Activated naive CD4-positive, alpha-beta T cell treated with anti-CD3 and anti-CD28 coated beads, Interleukin-2, amount 50 U/mL, for 72 hours (primary cell): Measurements from ENCODE around the gene TPD52L2. TPM values are rescaled to one million over a fixed set of nuclear protein-coding genes. Genes with fewer than 3 reads are reported as not detected.
"Not testable (repeated sequence)": the region's sequence is repeated elsewhere in the genome, so short reads cannot be mapped to it uniquely, and the experiment has no call there.

Experiments used
- ATAC-seq, 2 donors: fragments of 150-1000 bp; cut with Tn5 transposase; 2 replicates each; pipeline ENCODE4 v1.10.0; 2021; ENCODE audit warnings: mild to moderate bottlenecking in 2 of 2, moderate library complexity in 2 of 2
- DNase-seq, 2 donors: peaks; one replicate each; pipeline ENCODE4 v3.0.0; 2021 to 2022; ENCODE audit warnings: low spot score in 2 of 2
- H3K27ac Mint-ChIP-seq, 2 donors: one replicate each; pipeline ENCODE4 v1.8.0; 2022; ENCODE audit warnings: mild to moderate bottlenecking in 2 of 2, mixed read lengths in 2 of 2
- H3K36me3 Mint-ChIP-seq, 2 donors: one replicate each; pipeline ENCODE4 v1.8.0; 2022; ENCODE audit warnings: mixed read lengths in 2 of 2
- H3K9me3 Mint-ChIP-seq, 2 donors: one replicate each; pipeline ENCODE4 v1.8.0; 2022; ENCODE audit warnings: mixed read lengths in 2 of 2
- total RNA-seq, 2 donors: library from RNA; stranded (reverse); gene quantifications; one replicate each; pipeline ENCODE4 v1.2.3, GENCODE V29; 2022

The TPD52L2 gene
- total RNA-seq, 2 donors from 2014 or later, result 31.3 to 62.1 TPM

- ATAC-seq (peak in 1 of 2 donors; percentile 3), DNase-seq (no peak)
- Mint-ChIP-seq H3K27ac (peak overlapping the region; percentile 97 to 98), H3K9me3 (no peaks in the 10 kb centered on the region), H3K36me3 (peaks cover 8 to 26% of the 10 kb centered on the region in 2 donors)
Measured at GRCh38 chr20:63895202-63895951, 30.3 kb downstream of the TPD52L2 start.

- ATAC-seq, result peak; percentile 1 to 4
- Mint-ChIP-seq H3K27ac (peak overlapping the region; percentile 97 to 98), H3K36me3 (peaks cover 8 to 26% of the 10 kb centered on the region in 2 donors), H3K9me3 (no peaks in the 10 kb centered on the region)
- no peak for DNase-seq
Measured at GRCh38 chr20:63895952-63896263, 30.8 kb downstream of the TPD52L2 start.

- peak; percentile 50 to 76 for ATAC-seq
- Mint-ChIP-seq H3K9me3 (no peaks in the 10 kb centered on the region), H3K36me3 (peaks cover 8 to 26% of the 10 kb centered on the region in 2 donors), H3K27ac (peak overlapping the region; percentile 97 to 98)
- DNase-seq, result peak; percentile 30 to 70
Measured at GRCh38 chr20:63896264-63897105, 31.4 kb downstream of the TPD52L2 start.

GRCh38 chr20:63897978-63898561 lies 33.0 kb downstream of the TPD52L2 start:
- Mint-ChIP-seq H3K9me3 (no peaks in the 10 kb centered on the region), H3K36me3 (peaks cover 8 to 26% of the 10 kb centered on the region in 2 donors), H3K27ac (peak overlapping the region in 1 of 2 donors; percentile 46)
- DNase-seq (no peak), ATAC-seq (no peak)

GRCh38 chr20:63898882-63899558 lies 34.0 kb downstream of the TPD52L2 start:
- peaks cover 8 to 26% of the 10 kb centered on the region in 2 donors for H3K36me3 Mint-ChIP-seq
- peak overlapping the region; percentile 14 to 15 for H3K27ac Mint-ChIP-seq
- peak in 1 of 2 donors; percentile 17 for DNase-seq
- no peaks in the 10 kb centered on the region for H3K9me3 Mint-ChIP-seq
- no peak for ATAC-seq

GRCh38 chr20:63900413-63900812 lies 35.3 kb downstream of the TPD52L2 start:
- DNase-seq (no peak), ATAC-seq (no peak)
- H3K36me3 Mint-ChIP-seq, result peaks cover 8 to 26% of the 10 kb centered on the region in 2 donors
- H3K9me3 Mint-ChIP-seq, result no peaks in the 10 kb centered on the region
- no peak overlapping the region for H3K27ac Mint-ChIP-seq

- Mint-ChIP-seq H3K36me3 (no peaks in the 10 kb centered on the region), H3K9me3 (no peaks in the 10 kb centered on the region), H3K27ac (peak overlapping the region in 1 of 2 donors; percentile 97)
- no peak for ATAC-seq
- no peak for DNase-seq
Measured at GRCh38 chr20:63903796-63904561, 38.9 kb downstream of the TPD52L2 start.

- H3K9me3 Mint-ChIP-seq, result no peaks in the 10 kb centered on the region
- peak overlapping the region in 1 of 2 donors; percentile 9 for H3K27ac Mint-ChIP-seq
- ATAC-seq, result no peak
- H3K36me3 Mint-ChIP-seq, result no peaks in the 10 kb centered on the region
- DNase-seq, result no peak
Measured at GRCh38 chr20:63908008-63908682, 43.1 kb downstream of the TPD52L2 start.

GRCh38 chr20:63911176-63911575 lies 46.1 kb downstream of the TPD52L2 start:
- H3K36me3 Mint-ChIP-seq, result peaks cover 0 to 8% of the 10 kb centered on the region in 2 donors
- DNase-seq (no peak), ATAC-seq (peak in 1 of 2 donors; percentile 68)
- peak overlapping the region; percentile 28 to 77 for H3K27ac Mint-ChIP-seq
- H3K9me3 Mint-ChIP-seq, result no peaks in the 10 kb centered on the region

GRCh38 chr20:63913768-63914167 lies 48.7 kb downstream of the TPD52L2 start:
- Mint-ChIP-seq H3K9me3 (no peaks in the 10 kb centered on the region), H3K36me3 (peaks cover 0 to 8% of the 10 kb centered on the region in 2 donors), H3K27ac (peak overlapping the region in 1 of 2 donors; percentile 55)
- DNase-seq (no peak), ATAC-seq (no peak)

GRCh38 chr20:63915471-63915870 lies 50.4 kb downstream of the TPD52L2 start:
- DNase-seq (no peak), ATAC-seq (no peak)
- H3K9me3 Mint-ChIP-seq, result no peaks in the 10 kb centered on the region
- peaks cover 0 to 8% of the 10 kb centered on the region in 2 donors for H3K36me3 Mint-ChIP-seq
- H3K27ac Mint-ChIP-seq, result peak overlapping the region in 1 of 2 donors; percentile 37

- H3K27ac Mint-ChIP-seq, result peak overlapping the region in 1 of 2 donors; percentile 69
- H3K9me3 Mint-ChIP-seq, ATAC-seq, DNase-seq, H3K36me3 Mint-ChIP-seq: not testable (repeated sequence)
Measured at GRCh38 chr20:63916371-63916939, 51.4 kb downstream of the TPD52L2 start.

GRCh38 chr20:63917811-63918210 lies 52.7 kb downstream of the TPD52L2 start:
- peaks cover 0 to 8% of the 10 kb centered on the region in 2 donors for H3K36me3 Mint-ChIP-seq
- ATAC-seq (no peak), DNase-seq (no peak)
- H3K9me3 Mint-ChIP-seq, result no peaks in the 10 kb centered on the region
- no peak overlapping the region for H3K27ac Mint-ChIP-seq

- no peak for ATAC-seq
- H3K27ac Mint-ChIP-seq, result no peak overlapping the region
- no peak for DNase-seq
- no peaks in the 10 kb centered on the region for H3K9me3 Mint-ChIP-seq
- peaks cover 0 to 8% of the 10 kb centered on the region in 2 donors for H3K36me3 Mint-ChIP-seq
Measured at GRCh38 chr20:63919130-63919529, 54.1 kb downstream of the TPD52L2 start.

- Mint-ChIP-seq H3K27ac (no peak overlapping the region), H3K9me3 (no peaks in the 10 kb centered on the region), H3K36me3 (peaks cover 0 to 2% of the 10 kb centered on the region in 2 donors)
- no peak for ATAC-seq
- DNase-seq, result no peak
Measured at GRCh38 chr20:63920226-63920625, 55.2 kb downstream of the TPD52L2 start.
